HG03135 (cell line): ENCODE measurements around the gene INPP5B.
"Not testable (repeated sequence)": the region's sequence is repeated elsewhere in the genome, so short reads cannot be mapped to it uniquely, and the experiment has no call there.

Experiments
- ATAC-seq: cut with Tn5 transposase; IDR thresholded peaks from one replicate; pipeline ENCODE4 v1.9.1; 2021; ENCODE audit warnings: mild to moderate bottlenecking, moderate library complexity; ENCODE audit not compliant: unreplicated experiment

INPP5B gene

DNA sequence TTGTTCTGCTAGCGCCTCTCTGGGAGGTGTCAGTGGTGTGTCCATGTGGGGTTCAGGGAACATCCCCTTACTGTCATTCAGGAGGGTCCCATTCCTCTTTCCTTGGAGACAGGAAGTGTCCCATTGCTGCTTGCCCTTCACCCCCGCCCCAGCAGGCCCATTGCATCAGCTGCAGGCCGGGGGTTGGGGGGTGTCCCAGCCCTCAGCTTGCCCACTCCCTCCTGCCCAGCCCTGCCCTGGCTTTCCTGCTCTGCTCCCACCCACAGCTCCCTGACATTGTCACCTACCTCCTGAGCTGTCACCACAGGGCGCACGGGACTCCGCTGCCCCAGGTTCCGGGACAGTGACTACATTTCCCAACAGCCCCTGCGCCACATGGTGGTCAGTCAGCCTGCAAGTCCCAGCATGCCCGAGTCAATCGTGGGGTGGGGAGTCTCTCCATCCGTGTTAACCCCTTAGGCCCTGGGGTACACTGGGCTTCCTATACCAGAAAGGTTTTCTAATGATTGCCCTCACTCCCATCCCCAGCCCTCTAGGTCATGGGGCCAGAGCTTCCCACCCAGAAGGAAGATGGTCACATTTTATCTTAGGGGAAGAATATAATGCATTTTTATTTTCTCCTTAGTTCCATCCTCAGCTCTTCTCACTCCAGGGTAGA, at the start of gene INPP5B:
Gene INPP5B, minus strand, starts transcription at position 351 of the 658 bp plus-strand sequence. CDS start 745 bp downstream, outside the sequence.
- peak; percentile 81 for ATAC-seq

DNA sequence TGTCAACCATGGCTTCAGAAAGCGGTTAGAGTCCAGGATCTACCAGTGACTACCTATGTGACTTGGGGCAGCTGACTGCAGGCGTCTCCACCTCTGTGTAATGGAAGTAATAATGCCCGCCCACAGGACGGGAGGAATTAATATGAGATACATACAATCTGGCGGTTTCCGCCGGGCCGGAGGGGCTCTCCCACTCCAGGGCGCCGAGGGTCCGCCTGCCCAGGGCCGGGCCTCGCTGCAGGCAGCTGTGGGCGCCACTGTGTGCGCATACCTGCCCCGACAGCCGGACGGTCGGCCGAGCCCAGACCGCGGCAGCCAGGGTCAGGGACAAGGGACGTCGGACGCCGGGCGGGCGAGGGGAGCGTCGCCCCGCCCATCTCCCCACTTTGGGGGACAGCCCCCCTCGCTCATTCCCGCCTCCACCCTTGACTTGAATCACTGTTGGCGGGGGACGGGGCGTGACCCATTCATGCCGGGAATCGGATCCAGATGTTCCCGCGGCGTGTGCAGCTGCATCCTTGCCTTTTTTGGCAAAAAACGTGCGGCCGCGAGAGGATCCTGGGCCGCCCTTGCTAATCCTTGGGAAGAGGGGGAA, 49.0 kb upstream of the INPP5B start:
- ATAC-seq = no peak

DNA sequence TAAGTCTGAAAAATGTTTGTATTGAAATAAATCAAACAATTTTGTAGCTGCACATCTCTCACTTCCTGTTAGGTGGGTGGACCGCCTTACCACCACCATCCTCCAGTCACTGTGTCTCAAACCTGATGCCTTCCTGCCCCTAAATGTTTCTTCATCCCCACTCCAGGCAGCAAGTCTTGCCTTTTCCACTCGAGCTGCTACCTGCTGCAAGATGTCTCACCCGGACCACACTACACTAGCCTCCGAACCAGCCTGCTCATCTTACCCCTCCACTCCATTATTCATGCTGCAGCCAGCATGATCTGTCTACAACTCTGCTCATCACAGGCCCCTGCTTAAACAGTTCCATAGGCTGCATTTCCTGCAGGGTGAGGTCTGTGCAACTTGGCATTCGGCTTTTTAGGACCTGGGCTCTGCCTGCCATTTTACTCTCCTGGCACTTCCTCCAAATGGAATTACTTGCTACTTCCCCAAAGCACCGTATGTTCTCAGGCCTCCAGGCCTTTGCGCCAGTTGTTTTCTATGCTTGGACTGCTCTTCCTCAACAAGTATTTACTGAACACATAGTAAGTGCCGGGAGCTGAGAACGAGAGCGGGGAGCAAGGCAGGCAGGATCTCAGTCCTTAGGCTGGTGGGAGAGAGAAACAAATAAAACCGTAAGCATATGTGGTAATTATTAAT, 48.2 kb upstream of the INPP5B start:
- no peak for ATAC-seq

DNA sequence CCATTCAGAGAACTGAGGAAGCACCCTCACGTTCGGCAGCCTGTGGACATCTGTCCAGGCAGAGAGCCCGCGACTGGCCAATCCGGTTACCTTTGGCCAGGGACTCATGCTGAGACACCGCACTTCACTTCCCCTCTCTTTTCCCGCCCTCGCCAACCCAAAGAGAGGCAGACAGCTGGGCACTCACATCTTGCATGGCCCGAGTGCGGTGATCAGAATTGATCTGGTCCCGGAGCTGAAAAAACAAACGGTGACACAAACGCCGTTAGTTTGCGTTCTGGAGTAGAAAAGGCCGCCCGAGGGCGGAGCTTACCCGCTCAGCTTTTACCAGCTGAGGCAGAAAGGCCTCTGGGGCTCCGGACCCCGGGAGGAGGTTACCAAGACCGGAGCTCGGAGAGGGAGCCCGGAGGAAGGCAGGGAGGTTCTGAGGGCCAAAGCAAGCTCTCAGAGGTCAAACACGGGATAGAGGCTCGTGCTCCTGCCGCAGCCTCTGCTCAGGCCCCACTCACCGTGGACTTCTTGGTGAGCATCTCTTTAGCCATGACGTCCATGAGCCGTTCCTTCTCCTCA, 42.6 kb upstream of the INPP5B start:
- peak; percentile 41 for ATAC-seq

DNA sequence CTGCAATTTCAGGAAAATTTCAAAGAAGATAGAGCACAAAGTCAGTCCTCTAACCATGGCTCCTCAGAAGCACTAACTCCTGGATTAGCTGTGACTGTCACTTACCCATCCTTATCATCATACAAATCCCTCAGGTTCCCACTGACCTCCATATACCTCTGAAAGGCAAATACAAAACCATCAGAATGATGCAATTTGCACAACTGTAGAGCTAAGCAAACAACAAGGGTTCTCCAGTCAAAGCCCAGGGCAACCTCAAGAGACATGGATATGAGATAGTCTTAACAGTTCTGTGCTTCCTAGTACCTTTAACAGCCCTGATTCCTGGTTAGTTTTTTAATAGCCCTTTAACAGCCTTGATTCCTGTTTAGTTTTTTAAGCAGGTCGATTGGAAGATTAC, 40.8 kb upstream of the INPP5B start:
- ATAC-seq = no peak

DNA sequence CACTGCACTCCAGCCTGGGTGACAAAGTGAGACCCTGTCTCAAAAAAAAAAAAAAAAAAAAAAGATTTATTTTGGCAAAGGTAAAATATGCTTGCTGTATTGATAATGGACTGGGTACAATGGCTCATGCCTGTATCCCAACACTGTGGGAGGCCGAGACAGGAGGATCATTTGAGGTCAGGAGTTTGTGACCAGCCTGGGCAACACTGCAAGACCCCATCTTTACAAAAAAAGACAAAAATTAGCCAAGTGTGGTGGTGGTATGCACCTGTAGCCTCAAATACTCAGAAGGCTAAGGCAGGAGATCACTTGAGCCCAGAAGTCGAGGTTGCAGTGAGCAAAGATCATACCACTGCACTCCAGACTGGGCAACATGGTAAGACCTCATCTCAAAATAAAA, 36.7 kb upstream of the INPP5B start:
- no peak for ATAC-seq

DNA sequence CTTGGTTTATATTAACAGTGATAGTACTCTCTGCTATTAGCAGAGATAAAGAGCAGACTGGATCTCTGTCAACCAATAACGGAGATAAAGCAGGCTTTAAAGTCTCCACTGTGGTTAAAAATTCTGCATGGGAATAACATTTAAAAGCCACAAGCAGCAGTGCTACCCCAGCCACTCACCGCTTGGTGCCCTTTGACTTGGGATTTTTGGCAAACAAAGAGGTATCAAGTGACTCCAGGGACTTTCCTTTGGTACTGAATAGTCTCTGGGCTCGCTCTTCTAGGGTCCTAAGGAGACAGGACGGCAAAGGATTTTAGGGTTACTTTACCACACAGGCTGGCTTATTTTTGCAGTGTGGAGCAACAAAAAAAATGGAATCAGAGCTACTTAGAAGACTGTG, 31.7 kb upstream of the INPP5B start:
- ATAC-seq = no peak

DNA sequence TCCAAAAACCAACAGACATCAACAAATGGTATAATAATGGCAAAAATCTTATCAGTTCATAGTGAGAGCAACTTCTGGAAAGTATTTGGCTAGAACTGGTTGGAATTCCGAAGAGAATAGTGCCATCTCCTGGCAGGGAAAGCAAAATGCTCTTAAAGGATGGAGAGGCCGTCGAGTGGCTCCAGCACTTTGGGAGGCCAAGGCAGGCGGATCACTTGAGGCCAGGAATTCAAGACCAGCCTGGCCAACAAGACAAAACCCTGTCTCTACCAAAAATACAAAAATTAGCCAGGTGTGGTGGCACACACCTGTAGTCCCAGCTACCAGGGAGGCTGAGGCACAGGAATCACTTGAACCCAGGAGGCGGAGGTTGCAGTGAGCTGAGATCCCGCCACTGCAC, 28.2 kb upstream of the INPP5B start:
- ATAC-seq = not testable (repeated sequence)

DNA sequence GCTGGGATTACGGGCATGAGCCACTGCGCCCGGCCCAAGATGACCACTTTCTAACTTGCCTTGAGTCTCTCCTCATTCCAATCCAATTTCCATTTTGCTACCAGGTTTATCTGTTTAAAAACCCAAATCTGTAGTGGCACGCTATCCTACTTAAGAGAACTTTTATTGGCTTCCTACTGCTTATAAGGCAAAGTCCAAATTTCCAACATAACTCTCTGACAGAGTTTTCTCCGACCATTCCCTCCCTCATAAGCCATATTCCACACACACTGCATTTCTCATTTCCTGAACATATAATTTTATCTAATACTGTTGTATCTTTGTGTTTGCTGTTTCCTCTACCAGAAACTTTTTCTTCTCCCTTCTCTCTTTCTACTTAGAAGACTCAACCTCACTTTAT, 27.7 kb upstream of the INPP5B start:
- no peak for ATAC-seq

DNA sequence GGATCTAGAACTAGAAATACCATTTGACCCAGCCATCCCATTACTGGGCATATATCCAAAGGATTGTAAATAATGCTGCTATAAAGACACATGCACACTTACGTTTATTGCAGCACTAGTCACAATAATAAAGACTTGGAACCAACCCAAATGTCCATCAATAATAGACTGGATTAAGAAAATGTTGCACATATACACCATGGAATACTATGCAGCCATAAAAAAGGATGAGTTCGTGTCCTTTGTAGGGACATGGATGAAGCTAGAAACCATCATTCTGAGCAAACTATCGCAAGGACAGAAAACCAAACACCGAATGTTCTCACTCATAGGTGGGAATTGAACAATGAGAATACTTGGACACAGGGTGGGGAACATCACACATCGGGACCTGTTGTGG, 26.8 kb upstream of the INPP5B start:
- not testable (repeated sequence) for ATAC-seq

DNA sequence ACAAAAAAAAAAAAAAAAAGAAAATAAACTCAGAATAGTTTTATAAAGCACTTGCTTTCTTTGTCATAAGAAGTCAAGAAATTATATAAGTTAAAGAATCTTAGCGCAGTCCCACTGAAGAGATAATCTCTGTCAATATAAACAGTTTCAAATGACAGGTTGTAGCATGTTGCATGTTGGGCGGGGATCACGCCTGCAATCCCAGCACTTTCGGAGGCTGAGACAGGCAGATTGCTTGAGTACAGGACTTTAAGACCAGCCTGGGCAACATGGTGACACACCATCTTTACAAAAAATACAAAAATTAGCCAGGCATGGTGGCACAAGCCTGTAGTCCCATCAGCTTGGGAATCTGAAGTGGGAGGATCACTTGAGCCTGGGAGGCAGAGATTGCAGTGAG, 18.4 kb upstream of the INPP5B start:
- ATAC-seq = no peak

DNA sequence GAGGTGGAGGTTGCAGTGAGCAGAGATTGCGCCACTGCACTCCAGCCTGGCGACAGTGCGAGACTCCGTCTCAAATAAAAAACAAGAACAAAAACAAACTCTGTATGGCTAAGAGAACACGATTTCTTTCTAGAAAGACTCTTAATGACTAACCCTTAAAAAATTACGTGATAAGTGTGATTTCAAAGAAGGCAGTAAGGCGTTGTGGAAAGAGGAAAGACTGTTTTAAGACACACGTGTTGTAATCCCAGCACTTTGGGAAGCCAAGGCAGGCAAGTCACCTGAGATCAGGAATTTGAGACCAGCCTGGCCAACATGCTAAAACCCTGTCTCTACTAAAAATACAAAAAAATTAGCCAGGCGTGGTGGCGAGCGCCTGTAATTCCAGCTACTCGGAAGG, 17.3 kb upstream of the INPP5B start:
- ATAC-seq = not testable (repeated sequence)

DNA sequence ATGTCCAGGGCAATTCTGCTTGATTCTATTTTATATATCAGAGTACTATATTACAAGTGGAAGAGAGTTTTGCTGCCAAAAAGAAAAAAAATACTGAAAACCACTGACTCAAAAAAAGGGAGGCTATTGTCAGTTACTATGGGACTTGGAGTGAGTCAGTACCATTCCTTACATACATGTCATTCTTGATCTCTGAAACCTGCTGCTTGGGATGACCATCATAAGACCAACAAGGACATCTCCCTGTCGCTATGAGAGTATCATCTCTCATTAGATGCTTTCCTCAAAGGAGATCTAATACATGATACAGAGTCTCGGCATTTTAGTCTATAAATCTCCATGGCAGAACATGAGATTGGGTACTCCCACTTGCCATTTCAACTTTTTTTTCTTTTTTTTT, 11.8 kb upstream of the INPP5B start:
- no peak for ATAC-seq

DNA sequence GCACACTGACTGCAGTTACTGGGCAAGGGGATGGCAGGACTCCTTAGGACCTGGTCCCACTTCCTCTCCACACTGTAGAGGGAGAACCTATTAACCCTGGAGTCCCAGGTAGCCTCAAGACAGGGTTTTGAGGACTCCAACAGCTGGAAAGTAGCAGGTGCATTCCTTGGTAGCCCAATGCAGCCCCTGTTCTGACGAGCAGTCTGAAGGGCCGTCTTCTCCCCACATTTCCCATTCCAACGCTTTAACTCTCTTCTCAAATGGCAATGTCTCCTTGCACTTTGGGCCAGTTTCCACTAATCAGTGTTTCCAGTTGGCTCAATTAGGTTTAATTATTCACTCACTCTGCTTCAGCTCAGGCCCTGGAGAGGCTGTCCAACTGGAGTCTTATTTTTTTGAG, 8.8 kb upstream of the INPP5B start:
- ATAC-seq = no peak

DNA sequence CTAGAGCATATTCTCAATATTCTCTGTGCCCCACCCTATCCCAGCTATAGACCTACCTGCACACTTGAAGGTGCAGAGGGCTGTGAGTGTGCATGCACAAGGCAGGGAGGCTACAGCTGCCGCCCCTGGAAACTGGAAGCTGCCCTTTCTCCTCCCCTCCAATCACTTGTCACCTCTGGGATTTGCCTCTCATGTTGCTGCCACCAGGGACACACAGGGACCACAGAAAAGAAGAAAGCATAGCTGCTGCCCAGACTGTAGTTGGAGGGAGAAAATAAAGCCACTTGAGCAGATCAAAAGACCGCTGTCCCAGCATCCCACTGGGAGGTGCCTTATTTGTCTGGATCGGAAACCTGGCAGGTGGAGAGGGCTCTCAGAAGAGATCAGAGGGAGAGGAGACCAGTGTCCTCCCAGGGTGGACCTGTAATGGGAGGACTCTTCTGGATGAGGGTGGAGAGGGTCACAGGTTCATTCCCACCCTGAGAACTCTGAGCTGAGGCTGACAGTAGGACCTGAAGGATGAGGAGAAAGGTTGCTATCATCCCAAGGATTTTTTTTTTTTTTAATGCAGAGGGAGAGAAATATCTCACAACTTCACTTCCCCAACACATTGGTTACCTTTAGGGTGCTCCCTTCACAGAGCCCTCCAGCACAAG, 7.6 kb upstream of the INPP5B start:
- no peak for ATAC-seq

DNA sequence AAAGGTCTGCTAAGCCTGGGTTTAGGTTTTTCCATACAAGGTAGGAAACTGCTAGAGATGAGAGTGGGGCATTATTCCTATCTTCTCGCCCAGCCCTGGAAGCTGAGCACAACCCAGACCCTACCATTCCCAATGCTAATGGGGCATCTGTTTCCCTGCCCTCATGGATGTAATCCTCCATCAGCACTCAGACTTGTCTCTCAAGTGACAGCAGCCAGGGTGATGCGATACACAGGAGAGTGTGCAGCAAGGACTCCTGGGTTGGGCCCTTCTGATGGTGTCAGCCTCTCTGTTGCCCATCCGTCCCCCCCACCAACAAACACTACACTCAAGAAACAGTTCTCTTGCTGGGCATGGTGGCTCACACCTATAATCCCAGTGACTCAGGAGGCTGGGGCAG, 5.9 kb upstream of the INPP5B start:
- ATAC-seq = no peak

DNA sequence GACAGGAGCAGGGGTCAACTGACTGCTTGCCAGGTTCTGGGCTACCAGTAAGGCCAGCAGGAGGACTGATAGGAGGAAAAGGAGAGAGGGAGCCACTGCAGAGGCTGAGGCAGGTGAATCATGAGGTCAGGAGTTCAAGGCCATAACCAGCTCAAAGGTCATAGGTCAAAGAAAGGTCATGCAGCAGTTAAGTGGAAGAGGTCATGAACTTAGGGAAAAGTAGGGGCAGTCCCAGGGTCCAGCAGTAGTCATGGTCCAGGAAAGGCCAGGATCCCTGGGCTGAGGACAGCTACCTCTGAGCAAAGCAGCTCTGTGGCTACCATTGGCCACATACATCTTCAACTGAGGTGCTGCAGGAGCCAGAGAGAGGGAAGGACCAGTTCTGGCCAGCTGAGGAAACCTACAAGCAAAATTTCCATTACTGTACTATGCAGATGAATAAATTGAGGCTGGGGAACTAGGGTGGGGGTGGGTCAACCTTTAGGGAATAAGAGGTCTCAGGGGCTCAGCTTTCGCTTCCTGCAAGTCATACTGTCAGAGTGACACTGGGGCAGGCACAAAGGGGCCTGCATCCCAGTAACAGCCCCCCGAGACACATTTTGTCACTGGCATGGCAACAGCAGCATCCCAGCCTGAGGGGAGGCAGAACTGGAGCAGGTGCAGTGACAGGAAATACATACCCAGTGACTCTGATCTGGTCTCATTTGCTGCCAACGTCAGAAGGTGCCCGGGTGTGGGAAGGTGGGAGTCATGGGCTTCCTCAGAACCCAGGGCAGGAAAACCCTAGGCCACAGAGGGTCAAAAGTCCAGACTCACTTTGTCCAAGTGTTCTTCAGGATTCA, 5.2 kb upstream of the INPP5B start:
- ATAC-seq = no peak

DNA sequence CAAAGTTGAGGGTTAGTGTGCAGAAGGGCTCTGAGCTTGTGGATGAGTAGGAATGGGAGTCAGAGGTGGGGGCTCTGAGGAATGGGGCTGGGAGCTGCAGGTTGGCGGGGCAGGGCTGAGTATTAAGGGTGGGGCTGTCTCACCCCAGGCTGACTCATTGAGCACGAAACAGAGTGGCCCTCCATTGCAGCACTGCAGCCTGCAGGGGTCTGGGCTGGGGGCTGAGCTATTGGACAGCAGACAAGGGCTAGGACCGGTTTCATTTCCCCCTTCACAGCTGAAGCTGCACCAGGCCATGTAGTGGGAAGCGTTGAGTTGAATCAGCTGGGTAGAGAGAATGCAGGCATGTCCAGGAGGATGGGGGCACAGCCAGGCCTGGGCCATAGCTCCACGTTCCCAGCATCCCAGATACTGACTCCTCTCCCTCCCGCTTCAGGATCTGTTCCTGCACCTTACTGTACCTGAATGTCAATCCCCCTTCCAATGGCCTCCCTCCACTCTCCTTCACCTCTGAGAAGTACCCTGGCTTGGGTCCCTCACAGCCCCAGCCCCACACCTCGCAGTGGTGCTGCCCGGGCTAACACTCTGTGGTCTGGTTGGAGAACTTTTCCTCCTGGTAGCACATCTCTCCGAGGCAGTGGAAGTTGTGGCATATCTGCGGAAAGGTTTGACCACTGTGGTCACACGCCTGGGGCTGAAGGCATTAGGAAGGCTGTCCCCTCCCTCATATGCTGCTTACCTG, 4.4 kb upstream of the INPP5B start:
- no peak for ATAC-seq

DNA sequence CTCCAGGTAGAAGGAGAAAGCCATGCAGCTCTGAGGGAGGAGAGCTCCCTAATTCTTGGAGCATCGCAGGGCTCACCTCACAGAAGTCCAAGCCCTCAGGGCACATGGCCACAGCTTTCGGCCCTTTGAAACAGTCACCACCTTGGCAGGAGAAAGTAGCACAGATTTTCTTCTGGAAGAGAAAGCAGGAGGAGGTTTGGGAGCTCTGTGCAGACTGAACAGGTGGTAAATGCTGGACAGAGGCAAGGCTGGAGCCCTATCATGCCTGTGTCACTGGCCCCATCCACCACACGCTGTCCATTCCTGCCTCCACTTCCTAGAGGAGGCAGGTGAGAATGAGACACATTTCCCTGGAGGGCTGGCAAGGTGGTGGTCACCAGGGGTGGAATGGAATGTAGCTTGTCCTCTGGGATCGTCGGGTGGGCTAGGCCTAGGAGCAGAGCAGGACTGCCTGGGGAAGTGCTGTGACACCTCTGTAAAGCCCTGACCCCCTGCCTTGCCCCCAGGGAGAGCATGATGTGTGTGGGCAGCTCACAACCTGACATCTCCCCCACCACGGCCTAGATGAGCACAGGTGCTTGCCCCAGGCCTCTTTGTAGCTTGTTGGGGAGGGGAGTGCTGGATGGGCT, 2.8 kb upstream of the INPP5B start:
- no peak for ATAC-seq
